ENCODE measurements around the gene SLC25A44. TPM values are rescaled to one million over a fixed set of nuclear protein-coding genes. Genes with fewer than 3 reads are reported as not detected.

SLC25A44 gene
- polyA plus RNA-seq, 1 donor from 2014 or later: 13.7 TPM

GRCh38 chr1:156221986-156222692 is 28.2 kb downstream of the SLC25A44 start:
- H3K9ac ChIP-seq (ENCODE audit: low read length): no peak overlapping the region
- no peaks in the 10 kb centered on the region for H3K36me3 ChIP-seq (ENCODE audit: insufficient read depth, low read length)
- H3K27me3 ChIP-seq (ENCODE audit: insufficient read depth, low read depth, low read length): no peaks in the 10 kb centered on the region
- H3F3A ChIP-seq (ENCODE audit: insufficient read depth, low read length, poor library complexity, severe bottlenecking): no peaks in the 10 kb centered on the region
- H2AFZ ChIP-seq (ENCODE audit: low read depth, low read length): no peak overlapping the region
- no peak overlapping the region for H3K27ac ChIP-seq (ENCODE audit: low read length)
- no peaks in the 10 kb centered on the region for H3K9me2 ChIP-seq (ENCODE audit: insufficient read depth, low read length)
- H3K4me3 ChIP-seq (ENCODE audit: low read length): no peak overlapping the region
- TF ChIP-seq EP300 (conservative IDR thresholded peaks at IDR 0.05; ENCODE audit: poor library complexity, severe bottlenecking) (no peak), SMC3 (conservative IDR thresholded peaks at IDR 0.05; ENCODE audit: poor library complexity) (no peak), POLR2AphosphoS5 (IDR thresholded peaks at IDR 0.05) (no peak), REST (IDR thresholded peaks at IDR 0.05; ENCODE audit: borderline replicate concordance) (no peak), TAF1 (IDR thresholded peaks at IDR 0.05; ENCODE audit: low read depth) (no peak), RAD21 (conservative IDR thresholded peaks at IDR 0.05) (no peak), MXI1 (conservative IDR thresholded peaks at IDR 0.05; ENCODE audit: poor library complexity, severe bottlenecking) (no peak), CTCF (IDR thresholded peaks at IDR 0.05; ENCODE audit: poor library complexity, severe bottlenecking) (no peak), EZH2 (IDR thresholded peaks at IDR 0.05; ENCODE audit: borderline replicate concordance, insufficient read depth, low read length, poor library complexity, severe bottlenecking) (no peak)
- no peak overlapping the region for H3K4me2 ChIP-seq (ENCODE audit: low read length)
- H4K20me1 ChIP-seq (ENCODE audit: insufficient read depth): no peaks in the 10 kb centered on the region
- H3K9me3 ChIP-seq (ENCODE audit: low read length): no peaks in the 10 kb centered on the region
- H3K79me2 ChIP-seq (replicated peaks; ENCODE audit: insufficient read depth, low read length): peaks cover 3% of the 10 kb centered on the region

GRCh38 chr1:156225677-156226014 is 31.7 kb downstream of the SLC25A44 start:
- Histone ChIP-seq H3K4me3 (ENCODE audit: low read length) (no peak overlapping the region), H3K79me2 (replicated peaks; ENCODE audit: insufficient read depth, low read length) (no peaks in the 10 kb centered on the region), H3K4me2 (ENCODE audit: low read length) (no peak overlapping the region)

More at GRCh38 chr1:156225677-156226014, 31.7 kb downstream of the SLC25A44 start:
- Histone ChIP-seq H3K36me3 (ENCODE audit: insufficient read depth, low read length) (no peaks in the 10 kb centered on the region), H3K9ac (ENCODE audit: low read length) (no peak overlapping the region), H4K20me1 (ENCODE audit: insufficient read depth) (no peaks in the 10 kb centered on the region), H3K9me2 (ENCODE audit: insufficient read depth, low read length) (no peaks in the 10 kb centered on the region), H3K9me3 (ENCODE audit: low read length) (no peaks in the 10 kb centered on the region), H3K27ac (ENCODE audit: low read length) (no peak overlapping the region), H3K27me3 (ENCODE audit: insufficient read depth, low read depth, low read length) (no peaks in the 10 kb centered on the region), H2AFZ (ENCODE audit: low read depth, low read length) (no peak overlapping the region), H3F3A (ENCODE audit: insufficient read depth, low read length, poor library complexity, severe bottlenecking) (no peaks in the 10 kb centered on the region)
- TF ChIP-seq REST (IDR thresholded peaks at IDR 0.05; ENCODE audit: borderline replicate concordance) (no peak), RAD21 (conservative IDR thresholded peaks at IDR 0.05) (no peak), CTCF (IDR thresholded peaks at IDR 0.05; ENCODE audit: poor library complexity, severe bottlenecking) (no peak), EP300 (conservative IDR thresholded peaks at IDR 0.05; ENCODE audit: poor library complexity, severe bottlenecking) (no peak), MXI1 (conservative IDR thresholded peaks at IDR 0.05; ENCODE audit: poor library complexity, severe bottlenecking) (no peak), EZH2 (IDR thresholded peaks at IDR 0.05; ENCODE audit: borderline replicate concordance, insufficient read depth, low read length, poor library complexity, severe bottlenecking) (no peak), SMC3 (conservative IDR thresholded peaks at IDR 0.05; ENCODE audit: poor library complexity) (no peak), POLR2AphosphoS5 (IDR thresholded peaks at IDR 0.05) (no peak), TAF1 (IDR thresholded peaks at IDR 0.05; ENCODE audit: low read depth) (no peak)
